Natural killer cell treated with Interleukin-12 subunit alpha and Interleukin-12 subunit beta and Interleukin-15 and Interleukin-18, amount 100 ng/mL, for 72 hours (primary cell): ENCODE measurements around the gene HDAC1. TPM values are rescaled to one million over a fixed set of nuclear protein-coding genes. Genes with fewer than 3 reads are reported as not detected.
A peak's percentile ranks its signal among the peaks of the same experiment; 100 is the strongest.
"Not testable (repeated sequence)": the region's sequence is repeated elsewhere in the genome, so short reads cannot be mapped to it uniquely, and the experiment has no call there.

Source experiments
- ATAC-seq, 2 donors: fragments of 150-1000 bp; cut with Tn5 transposase in 1 of 2; sonication (Bioruptor Pico), chemical (Tn5 transposase) in 1 of 2; 2 replicates each; pipeline ENCODE4 v1.10.0; 2021
- DNase-seq: peaks from one replicate; pipeline ENCODE4 v3.0.0; 2022; ENCODE audit warnings: low spot score
- H3K27ac Mint-ChIP-seq, 2 donors: 1 replicate in 1 of 2; 2 replicates in 1 of 2; pipeline ENCODE4 v1.8.0; 2022; ENCODE audit warnings: mixed read lengths in 2 of 2, mild to moderate bottlenecking in 1 of 2, moderate library complexity in 1 of 2
- H3K27me3 Mint-ChIP-seq, 2 donors: 1 replicate in 1 of 2; 2 replicates in 1 of 2; pipeline ENCODE4 v1.8.0; 2022; ENCODE audit warnings: mixed read lengths in 2 of 2
- H3K36me3 Mint-ChIP-seq: one replicate; pipeline ENCODE4 v1.8.0; 2022; ENCODE audit warnings: mixed read lengths
- H3K4me1 Mint-ChIP-seq, 2 donors: 1 replicate in 1 of 2; 2 replicates in 1 of 2; pipeline ENCODE4 v1.8.0; 2022; ENCODE audit warnings: low read depth in 2 of 2, mixed read lengths in 2 of 2, mild to moderate bottlenecking in 1 of 2
- H3K4me3 Mint-ChIP-seq: one replicate; pipeline ENCODE4 v1.8.0; 2022; ENCODE audit warnings: mixed read lengths
- H3K9me3 Mint-ChIP-seq: 2 replicates; pipeline ENCODE4 v1.8.0; 2022; ENCODE audit warnings: mixed read lengths
- total RNA-seq, 2 donors: library from RNA; stranded (reverse); gene quantifications; one replicate each; pipeline ENCODE4 v1.2.3, GENCODE V29; 2022

The HDAC1 gene
- total RNA-seq, 2 donors from 2014 or later = 186 to 225 TPM

DNA sequence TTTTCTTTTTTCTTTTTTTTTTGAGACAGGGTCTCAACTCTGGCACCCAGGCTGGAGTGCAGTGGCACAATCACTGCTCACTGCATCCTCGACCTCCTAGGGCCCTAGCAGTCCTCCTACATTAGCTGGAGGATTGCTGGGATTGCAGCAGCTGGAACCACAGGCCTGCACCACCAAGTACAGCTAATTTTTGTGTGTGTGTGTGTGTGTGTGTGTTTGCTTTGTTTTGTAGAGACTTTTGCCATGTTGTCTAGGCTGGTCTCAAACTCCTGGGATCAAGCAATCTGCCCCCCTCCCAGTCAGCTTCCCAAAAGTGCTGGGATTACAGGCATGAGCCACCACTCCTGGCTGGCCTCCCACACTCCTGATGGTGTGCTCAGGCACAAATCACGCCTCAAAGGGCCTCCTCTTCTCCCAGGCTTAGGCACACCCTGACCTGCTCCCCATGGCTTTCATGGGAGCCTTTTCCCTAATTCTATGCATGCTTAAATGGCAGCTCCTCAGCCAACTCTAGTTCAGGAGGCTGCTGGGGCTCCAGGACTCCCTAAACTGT lies 61.0 kb downstream of the HDAC1 start:
- DNase-seq (no peak), ATAC-seq (no peak)
- Mint-ChIP-seq H3K9me3 (no peaks in the 10 kb centered on the region), H3K4me3 (peak overlapping the region; percentile 57), H3K4me1 (peaks cover 9 to 26% of the 10 kb centered on the region in 2 donors), H3K27me3 (no peaks in the 10 kb centered on the region), H3K36me3 (no peaks in the 10 kb centered on the region), H3K27ac (peak overlapping the region in 1 of 2 donors; percentile 5)

DNA sequence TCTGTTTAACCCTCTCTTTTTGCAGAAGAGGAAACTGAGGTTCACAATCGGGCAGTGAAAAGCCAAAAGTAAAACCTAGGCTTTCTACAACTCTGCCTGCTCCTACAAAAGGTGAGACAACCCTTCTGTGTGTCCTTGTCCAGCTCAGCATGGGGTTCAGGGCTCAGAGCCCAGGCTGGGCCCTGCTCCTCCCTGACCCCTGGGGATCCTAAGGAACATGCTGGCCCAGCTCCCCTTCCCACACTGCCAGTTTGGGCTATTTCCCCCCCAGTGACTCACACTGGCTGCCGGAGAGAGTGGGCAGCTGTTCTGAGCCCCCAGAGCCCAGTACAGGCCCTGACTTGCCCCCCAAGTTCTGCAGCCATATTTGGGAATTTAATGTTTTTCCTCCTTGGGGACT lies 61.5 kb downstream of the HDAC1 start:
- peaks cover 9 to 22% of the 10 kb centered on the region in 2 donors for H3K4me1 Mint-ChIP-seq
- H3K27ac Mint-ChIP-seq = peak overlapping the region in 1 of 2 donors; percentile 5
- peak overlapping the region; percentile 57 for H3K4me3 Mint-ChIP-seq
- no peaks in the 10 kb centered on the region for H3K9me3 Mint-ChIP-seq
- no peaks in the 10 kb centered on the region for H3K36me3 Mint-ChIP-seq
- no peak for DNase-seq
- ATAC-seq = no peak
- no peaks in the 10 kb centered on the region for H3K27me3 Mint-ChIP-seq

DNA sequence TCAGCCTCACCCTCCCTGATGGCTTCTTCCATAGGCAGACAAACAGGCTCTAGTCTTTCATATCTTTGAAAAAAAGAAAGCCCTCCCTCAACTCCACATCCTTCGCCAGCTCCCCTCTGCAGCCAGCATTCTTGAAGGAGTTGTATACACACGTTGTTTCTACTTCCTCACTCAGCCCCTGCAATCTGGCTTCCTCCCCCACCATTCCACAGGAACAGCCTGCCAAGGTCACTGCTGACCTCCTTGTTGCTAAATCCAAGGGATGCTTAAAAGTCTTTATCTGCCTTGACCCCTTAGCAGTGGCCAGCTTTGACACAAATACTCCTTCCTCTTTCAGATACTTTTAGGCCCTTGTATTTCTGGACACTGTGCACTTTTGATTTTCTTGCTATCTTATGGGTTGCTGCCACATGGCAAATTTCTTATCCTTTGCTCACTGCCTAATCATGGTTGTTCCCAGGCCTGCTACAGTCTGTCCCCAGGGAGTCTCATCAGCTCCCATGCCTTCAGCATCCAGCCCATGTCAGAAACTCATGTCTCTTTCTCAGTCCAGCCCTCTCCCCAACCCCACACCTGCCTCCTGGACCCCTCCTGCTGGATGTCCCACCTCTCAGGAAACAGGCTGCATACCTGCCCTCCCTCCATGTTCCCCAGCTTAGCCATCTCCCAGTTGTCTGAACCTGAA lies 62.1 kb downstream of the HDAC1 start:
- no peaks in the 10 kb centered on the region for H3K27me3 Mint-ChIP-seq
- DNase-seq (no peak), ATAC-seq (no peak)
- H3K4me3 Mint-ChIP-seq = peak overlapping the region; percentile 19
- H3K4me1 Mint-ChIP-seq = peaks cover 7 to 18% of the 10 kb centered on the region in 2 donors
- no peaks in the 10 kb centered on the region for H3K36me3 Mint-ChIP-seq
- no peaks in the 10 kb centered on the region for H3K9me3 Mint-ChIP-seq
- peak overlapping the region in 1 of 2 donors; percentile 5 for H3K27ac Mint-ChIP-seq

DNA sequence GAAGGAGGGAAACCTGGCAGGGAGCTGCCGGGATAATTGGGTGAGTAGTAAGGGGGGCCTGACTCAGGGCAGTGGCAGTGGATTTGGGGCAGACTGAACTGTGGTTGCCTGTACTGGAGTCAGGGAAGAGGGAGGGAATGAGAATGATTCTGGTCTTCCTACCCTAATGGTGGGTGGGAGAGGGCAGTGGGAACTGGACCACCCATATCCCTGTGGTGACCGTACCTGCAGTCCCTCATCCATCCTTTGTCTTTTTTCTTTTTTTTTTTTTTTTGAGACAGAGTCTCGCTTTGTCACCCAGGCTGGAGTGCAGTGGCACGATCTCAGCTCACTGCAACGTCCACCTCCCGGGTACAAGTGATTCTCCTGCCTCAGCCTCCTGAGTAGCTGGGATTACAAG lies 63.9 kb downstream of the HDAC1 start:
- ATAC-seq, H3K27ac Mint-ChIP-seq, H3K27me3 Mint-ChIP-seq, H3K36me3 Mint-ChIP-seq, DNase-seq, H3K4me3 Mint-ChIP-seq, H3K9me3 Mint-ChIP-seq: not testable (repeated sequence)
- H3K4me1 Mint-ChIP-seq = peaks cover 11 to 20% of the 10 kb centered on the region in 2 donors

DNA sequence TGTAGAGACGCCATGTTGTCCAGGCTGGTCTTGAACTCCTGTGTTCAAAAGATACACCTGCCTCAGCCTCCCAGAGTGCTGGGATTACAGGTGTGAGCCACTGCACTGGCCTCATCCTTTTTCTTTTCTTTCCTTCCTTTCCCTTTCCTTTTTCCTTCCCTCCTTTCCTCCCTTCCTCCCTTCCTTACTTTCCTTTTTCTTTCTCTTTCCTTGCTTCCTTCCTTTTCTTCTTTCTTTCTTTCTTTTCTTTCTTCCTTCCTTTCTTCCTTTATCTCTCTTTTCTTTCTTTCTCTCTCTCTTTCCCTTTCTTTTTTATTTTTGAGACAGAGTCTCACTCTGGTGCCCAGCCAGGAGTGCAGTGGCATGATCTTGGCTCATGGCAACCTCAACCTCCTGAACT lies 64.6 kb downstream of the HDAC1 start:
- no peaks in the 10 kb centered on the region for H3K9me3 Mint-ChIP-seq
- H3K4me1 Mint-ChIP-seq = peaks cover 15 to 18% of the 10 kb centered on the region in 2 donors
- DNase-seq (no peak), ATAC-seq (no peak)
- no peak overlapping the region for H3K4me3 Mint-ChIP-seq
- no peak overlapping the region for H3K27ac Mint-ChIP-seq
- H3K27me3 Mint-ChIP-seq = peaks cover 0 to 4% of the 10 kb centered on the region in 2 donors
- no peaks in the 10 kb centered on the region for H3K36me3 Mint-ChIP-seq

DNA sequence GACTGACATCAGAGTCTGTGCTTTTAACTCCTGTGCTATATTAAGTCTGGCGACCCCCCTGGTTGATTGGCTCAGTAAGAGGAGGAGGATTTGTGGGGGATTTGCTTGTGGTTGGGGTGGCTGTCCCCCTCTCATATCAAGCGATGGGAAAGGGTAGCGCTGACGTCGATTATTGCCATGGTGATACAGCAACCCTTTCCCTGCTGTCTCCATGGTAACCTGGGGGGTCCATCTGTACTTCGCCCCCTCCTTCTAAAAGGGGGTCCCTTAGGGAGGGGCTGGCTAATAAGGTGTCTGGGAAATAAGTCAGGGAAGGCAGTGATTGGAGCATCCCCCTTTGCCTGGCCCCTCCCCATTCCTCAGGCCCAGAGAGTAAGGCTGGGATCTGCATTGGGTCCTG lies 65.7 kb downstream of the HDAC1 start:
- ATAC-seq = no peak

DNA sequence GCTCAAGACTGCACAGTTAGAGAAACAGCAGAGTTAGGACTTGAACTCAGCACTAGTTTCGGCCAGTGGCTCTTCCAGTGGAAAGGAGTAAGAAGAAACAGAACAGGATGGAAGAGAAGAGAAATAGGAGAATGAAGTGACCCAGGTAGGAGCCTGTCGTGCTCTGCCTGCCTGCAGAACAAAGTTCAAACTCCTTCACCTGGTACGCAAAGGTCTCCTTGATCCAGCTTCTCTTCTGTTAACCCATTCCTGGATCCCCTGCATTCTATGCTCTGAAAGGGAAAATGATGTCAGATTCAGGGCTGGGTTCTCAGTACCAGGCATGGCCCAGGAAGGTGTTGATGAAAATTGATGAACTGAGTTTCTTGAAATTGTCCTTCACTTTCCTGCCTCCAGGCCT lies 66.6 kb downstream of the HDAC1 start:
- no peaks in the 10 kb centered on the region for H3K36me3 Mint-ChIP-seq

More for the DNA sequence above, 65.7 kb downstream of the HDAC1 start:
- DNase-seq = no peak
- peaks cover 15 to 22% of the 10 kb centered on the region in 2 donors for H3K4me1 Mint-ChIP-seq
- H3K27me3 Mint-ChIP-seq = peaks cover 0 to 4% of the 10 kb centered on the region in 2 donors
- no peak overlapping the region for H3K27ac Mint-ChIP-seq
- no peaks in the 10 kb centered on the region for H3K36me3 Mint-ChIP-seq
- H3K4me3 Mint-ChIP-seq = no peak overlapping the region
- H3K9me3 Mint-ChIP-seq = no peaks in the 10 kb centered on the region

DNA sequence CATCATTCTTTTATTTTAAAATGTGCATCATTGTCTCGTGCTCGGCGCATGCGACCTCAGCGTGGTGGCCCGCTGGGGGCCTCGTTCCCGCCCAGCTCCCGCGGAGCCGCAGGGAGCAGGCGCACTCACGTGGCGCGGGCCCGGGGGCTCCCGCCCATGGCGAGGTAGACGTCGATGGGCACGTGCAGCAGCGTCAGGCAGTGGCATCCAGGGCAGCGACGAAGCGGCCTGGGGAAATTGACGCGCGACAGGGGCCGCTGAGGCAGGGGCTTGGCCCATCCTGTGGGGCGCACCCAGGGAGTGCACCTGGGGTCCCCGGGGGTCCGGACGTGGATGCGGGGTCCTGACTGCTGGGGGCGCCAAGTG lies 69.4 kb downstream of the HDAC1 start:
- H3K36me3 Mint-ChIP-seq = no peaks in the 10 kb centered on the region
- H3K4me3 Mint-ChIP-seq = no peak overlapping the region
- H3K27ac Mint-ChIP-seq = no peak overlapping the region
- no peaks in the 10 kb centered on the region for H3K9me3 Mint-ChIP-seq
- peak in 1 of 2 donors; percentile 8 for ATAC-seq
- peaks cover 0 to 4% of the 10 kb centered on the region in 2 donors for H3K27me3 Mint-ChIP-seq
- no peak for DNase-seq
- peaks cover 15 to 20% of the 10 kb centered on the region in 2 donors for H3K4me1 Mint-ChIP-seq

More for the DNA sequence above, 66.6 kb downstream of the HDAC1 start:
- no peak overlapping the region for H3K27ac Mint-ChIP-seq
- H3K27me3 Mint-ChIP-seq = peaks cover 0 to 4% of the 10 kb centered on the region in 2 donors
- DNase-seq = no peak
- no peak for ATAC-seq
- peaks cover 15 to 20% of the 10 kb centered on the region in 2 donors for H3K4me1 Mint-ChIP-seq
- no peaks in the 10 kb centered on the region for H3K9me3 Mint-ChIP-seq
- H3K4me3 Mint-ChIP-seq = no peak overlapping the region

DNA sequence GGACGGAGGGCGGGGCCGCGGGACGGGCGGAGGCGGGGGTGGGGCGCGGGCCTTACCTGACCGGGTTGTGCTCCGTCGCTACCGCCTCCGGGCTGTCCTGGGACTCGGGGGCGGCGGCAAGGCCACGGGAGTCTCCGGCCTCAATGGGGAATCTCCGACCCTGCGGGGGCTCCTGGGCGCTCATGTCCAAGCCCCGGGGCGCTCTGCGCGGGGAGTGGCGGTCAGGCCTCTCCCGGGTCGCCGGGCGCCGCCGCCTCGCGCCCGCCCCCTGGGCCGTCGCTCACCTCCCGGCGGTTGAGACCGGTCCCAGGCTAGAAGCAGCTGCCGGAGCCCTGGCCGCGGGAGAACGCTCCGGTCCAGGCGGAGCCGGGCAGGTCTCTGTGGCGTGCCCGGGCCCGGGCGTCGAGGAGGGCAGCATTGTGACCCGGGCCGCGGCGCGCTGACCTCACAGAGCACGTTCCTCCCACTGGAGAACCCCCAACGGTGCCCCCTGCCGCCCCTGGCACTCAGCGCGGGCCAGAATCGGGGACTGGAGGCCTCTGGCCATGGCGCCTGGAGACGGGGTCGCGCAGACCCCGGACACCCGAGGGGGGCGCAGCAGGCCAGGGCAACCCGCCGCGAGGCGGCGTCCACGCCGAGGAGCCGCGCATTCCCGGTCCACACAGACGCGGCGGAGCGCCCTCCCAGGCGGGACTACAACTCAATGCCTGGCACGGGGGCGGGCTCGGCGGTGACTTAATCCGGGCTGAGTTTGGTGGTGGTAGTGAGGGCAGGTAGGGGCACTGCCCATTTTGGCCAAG lies 70.0 kb downstream of the HDAC1 start:
- peaks cover 0 to 4% of the 10 kb centered on the region in 2 donors for H3K27me3 Mint-ChIP-seq
- ATAC-seq (peak; percentile 49 to 69), DNase-seq (no peak)
- no peaks in the 10 kb centered on the region for H3K36me3 Mint-ChIP-seq
- no peaks in the 10 kb centered on the region for H3K9me3 Mint-ChIP-seq
- no peak overlapping the region for H3K27ac Mint-ChIP-seq
- peaks cover 15 to 20% of the 10 kb centered on the region in 2 donors for H3K4me1 Mint-ChIP-seq
- H3K4me3 Mint-ChIP-seq = no peak overlapping the region

DNA sequence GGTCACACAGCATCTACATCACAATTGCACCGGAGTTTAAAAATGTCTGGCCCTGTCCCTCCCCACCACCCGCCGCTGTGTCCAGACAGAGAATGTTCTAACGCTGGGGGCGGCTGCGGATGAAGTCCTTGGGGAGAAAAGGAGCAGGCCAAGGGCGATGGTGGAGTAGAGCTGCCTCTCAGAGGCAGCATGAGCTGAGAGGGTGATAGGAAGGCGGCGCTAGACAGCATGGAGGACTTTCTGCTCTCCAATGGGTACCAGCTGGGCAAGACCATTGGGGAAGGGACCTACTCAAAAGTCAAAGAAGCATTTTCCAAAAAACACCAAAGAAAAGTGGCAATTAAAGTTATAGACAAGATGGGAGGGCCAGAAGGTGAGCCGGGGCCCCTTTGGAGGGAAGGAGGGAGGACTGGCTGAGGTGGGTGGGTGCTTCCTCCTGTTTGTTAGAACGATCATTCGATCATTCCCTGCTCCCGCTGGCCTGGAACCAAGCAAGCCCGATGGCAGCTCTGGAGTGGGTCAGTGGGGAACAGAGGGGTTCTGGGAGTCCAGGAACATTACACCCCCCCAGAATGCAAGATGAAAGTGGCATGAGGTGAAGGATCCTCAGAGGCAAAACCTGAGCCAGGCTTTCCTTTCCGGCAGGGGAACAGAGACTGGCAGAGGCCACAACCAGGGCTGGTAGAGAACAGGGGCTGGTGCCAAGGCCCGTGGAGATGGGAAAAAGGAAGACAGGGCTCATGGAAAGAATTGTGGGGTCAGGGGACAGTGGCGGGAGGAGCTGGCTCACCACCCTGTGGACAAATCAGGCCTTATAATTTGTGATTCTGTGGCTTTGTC lies 70.8 kb downstream of the HDAC1 start, which contains the start of the genes FAM229A and TSSK3:
FAM229A (minus strand) TSS at position 12 of the 840 bp plus-strand sequence. CDS start 394 bp downstream, outside the sequence.
TSSK3 (plus strand) TSS at position 66 of the 840 bp plus-strand sequence; CDS start at position 229, 163 bp downstream.
- no peak within 1 kb of the TSS for H3K27ac Mint-ChIP-seq
- peaks cover 4% of the 10 kb centered on the region for H3K36me3 Mint-ChIP-seq
- no peak for DNase-seq
- peaks cover 15 to 20% of the 10 kb centered on the region in 2 donors for H3K4me1 Mint-ChIP-seq
- no peaks in the 10 kb centered on the region for H3K9me3 Mint-ChIP-seq
- no peak within 1 kb of the TSS for H3K4me3 Mint-ChIP-seq
- H3K27me3 Mint-ChIP-seq = peaks cover 0 to 4% of the 10 kb centered on the region in 2 donors
- ATAC-seq = no peak

DNA sequence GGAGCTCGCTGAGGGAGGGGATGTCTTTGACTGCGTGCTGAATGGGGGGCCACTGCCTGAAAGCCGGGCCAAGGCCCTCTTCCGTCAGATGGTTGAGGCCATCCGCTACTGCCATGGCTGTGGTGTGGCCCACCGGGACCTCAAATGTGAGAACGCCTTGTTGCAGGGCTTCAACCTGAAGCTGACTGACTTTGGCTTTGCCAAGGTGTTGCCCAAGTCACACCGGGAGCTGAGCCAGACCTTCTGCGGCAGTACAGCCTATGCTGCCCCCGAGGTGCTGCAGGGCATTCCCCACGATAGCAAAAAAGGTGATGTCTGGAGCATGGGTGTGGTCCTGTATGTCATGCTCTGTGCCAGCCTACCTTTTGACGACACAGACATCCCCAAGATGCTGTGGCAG lies 71.8 kb downstream of the HDAC1 start:
- no peak for ATAC-seq
- Mint-ChIP-seq H3K4me3 (no peak overlapping the region), H3K9me3 (no peaks in the 10 kb centered on the region), H3K4me1 (peaks cover 15 to 20% of the 10 kb centered on the region in 2 donors), H3K27ac (no peak overlapping the region), H3K27me3 (peaks cover 0 to 4% of the 10 kb centered on the region in 2 donors), H3K36me3 (peaks cover 4% of the 10 kb centered on the region)
- no peak for DNase-seq

DNA sequence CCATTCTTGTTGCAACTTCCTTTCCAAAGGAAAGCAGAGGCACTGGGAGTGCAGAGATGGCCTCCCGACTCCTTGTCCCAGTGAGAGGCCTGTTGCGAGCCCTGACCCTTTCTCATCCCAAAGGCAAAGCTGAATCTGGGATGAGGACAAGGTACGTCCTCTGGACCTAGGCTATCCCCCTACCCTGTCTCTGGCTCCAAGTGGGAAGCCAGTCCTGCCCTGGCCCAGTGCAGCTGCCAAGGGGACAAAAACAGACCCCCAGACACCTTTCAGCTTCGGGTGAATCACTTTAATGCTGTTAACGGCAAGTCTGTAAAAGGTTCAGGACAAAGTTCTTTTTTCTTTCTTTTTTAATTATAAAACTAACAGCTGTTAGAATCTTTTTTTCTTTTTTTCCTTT lies 73.0 kb downstream of the HDAC1 start:
- H3K27me3 Mint-ChIP-seq = peaks cover 0 to 4% of the 10 kb centered on the region in 2 donors
- H3K4me3 Mint-ChIP-seq = no peak overlapping the region
- peaks cover 8 to 14% of the 10 kb centered on the region in 2 donors for H3K4me1 Mint-ChIP-seq
- H3K9me3 Mint-ChIP-seq = no peaks in the 10 kb centered on the region
- DNase-seq = no peak
- ATAC-seq = no peak
- H3K36me3 Mint-ChIP-seq = peaks cover 9% of the 10 kb centered on the region
- no peak overlapping the region for H3K27ac Mint-ChIP-seq

DNA sequence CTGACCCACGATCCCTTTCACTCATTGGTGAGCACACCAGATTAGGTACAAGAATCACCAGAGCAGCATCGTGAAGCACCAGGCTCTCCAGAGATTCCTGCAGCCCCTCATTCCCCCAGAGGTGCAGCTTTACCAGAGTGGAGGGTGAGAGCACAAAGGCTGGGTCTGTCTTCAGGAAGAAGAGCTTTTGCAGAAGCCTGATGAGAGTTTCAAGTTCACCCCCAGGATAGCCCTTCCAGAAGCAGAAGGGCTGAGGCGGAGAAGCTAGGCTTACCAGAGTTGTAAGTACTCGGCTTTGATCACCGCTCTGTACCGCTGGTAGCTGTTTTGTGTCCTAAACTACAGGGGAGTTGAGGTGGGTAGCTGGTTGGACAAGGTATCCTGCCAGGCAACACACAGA lies 73.6 kb downstream of the HDAC1 start:
- Mint-ChIP-seq H3K9me3 (no peaks in the 10 kb centered on the region), H3K27ac (no peak overlapping the region), H3K4me1 (peaks cover 7 to 10% of the 10 kb centered on the region in 2 donors), H3K4me3 (no peak overlapping the region), H3K27me3 (peaks cover 0 to 4% of the 10 kb centered on the region in 2 donors), H3K36me3 (peaks cover 9% of the 10 kb centered on the region)
- ATAC-seq (no peak), DNase-seq (no peak)
